Measurements from ENCODE around the gene GULP1.

DNA sequence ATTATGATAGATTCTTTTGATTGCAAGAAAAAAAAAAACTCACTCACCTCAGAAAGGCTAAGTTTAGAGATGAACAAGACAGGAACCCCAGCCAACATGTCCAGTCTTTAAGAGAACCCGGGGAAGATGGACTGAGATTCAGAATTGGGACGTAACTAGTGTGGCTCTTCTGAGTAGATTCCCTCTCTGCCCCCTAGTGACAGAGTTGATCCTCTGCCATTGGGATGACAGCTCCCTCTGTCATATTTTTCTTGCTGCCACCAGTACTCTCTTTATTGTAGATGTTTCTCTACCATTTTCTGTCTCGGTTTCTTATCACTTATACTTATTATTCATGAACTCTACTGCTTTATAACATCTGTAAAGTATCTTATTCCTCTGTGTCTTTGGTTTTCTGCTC lies 77.7 kb downstream of the GULP1 start:
- no peak for TF ChIP-seq POLR2A (IDR thresholded peaks at IDR 0.05; ENCODE audit: low read depth, low read length)
- no peak for TF ChIP-seq TAF1 (IDR thresholded peaks at IDR 0.05; ENCODE audit: low read depth, low read length)
- no peak for TF ChIP-seq PAX5 (IDR thresholded peaks at IDR 0.05; ENCODE audit: insufficient read depth, low read length, severe bottlenecking)
- no peak for TF ChIP-seq POU2F2 (IDR thresholded peaks at IDR 0.05; ENCODE audit: low read depth, low read length)
- no peak for TF ChIP-seq POLR2AphosphoS5 (IDR thresholded peaks at IDR 0.05; ENCODE audit: low read depth, low read length)

All from GM12891 (cell line).